HL-60/S4 treated with retinoic acid at 250 ng/mL for 4 days and 3 days (cell line): ENCODE measurements around the gene C4A.
"Not testable (repeated sequence)": the region's sequence is repeated elsewhere in the genome, so short reads cannot be mapped to it uniquely, and the experiment has no call there.

Experiments
- in situ Hi-C: fragments of 300-500 bp; cut with MboI; formaldehyde crosslinking; loops from 2 replicates; pipeline ENCODE4 v1.7.0; 2022; ENCODE audit warnings: low sequenced_read_pairs

The C4A gene

GRCh38 chr6:31958741-31959739, 22.8 kb upstream of the C4A start, which contains the start of the genes NELFE and SKIC2:
TSS of gene NELFE (minus strand) at chr6:31958971. CDS start at chr6:31958446, 525 bp downstream.
TSS of gene SKIC2 (plus strand) at chr6:31959175. CDS start at chr6:31959193, 18 bp downstream.
- in situ Hi-C loops, result no loop called here

- in situ Hi-C loops, result no loop called here
These were observed 20.2 kb upstream of the C4A start for GRCh38 chr6:31961616-31962015.

GRCh38 chr6:31963921-31964320, 17.9 kb upstream of the C4A start:
- in situ Hi-C loops, result no loop called here

- in situ Hi-C loops, result no loop called here
These were observed 16.2 kb upstream of the C4A start for GRCh38 chr6:31965700-31966099.

GRCh38 chr6:31966506-31966905, 15.4 kb upstream of the C4A start:
- in situ Hi-C loops, result no loop called here

- in situ Hi-C loops, result no loop called here
These were observed 14.6 kb upstream of the C4A start for GRCh38 chr6:31966997-31967925.

GRCh38 chr6:31967926-31968320, 13.9 kb upstream of the C4A start:
- in situ Hi-C loops, result no loop called here

GRCh38 chr6:31968326-31968725, 13.5 kb upstream of the C4A start:
- in situ Hi-C loops, result no loop called here

GRCh38 chr6:31968791-31969711, 12.8 kb upstream of the C4A start:
- in situ Hi-C loops, result no loop called here

GRCh38 chr6:31969712-31970603, 11.9 kb upstream of the C4A start:
- in situ Hi-C loops, result no loop called here

GRCh38 chr6:31970604-31971271, 11.1 kb upstream of the C4A start:
- in situ Hi-C loops, result no loop called here

- in situ Hi-C loops, result no loop called here
These were observed 10.4 kb upstream of the C4A start for GRCh38 chr6:31971279-31971992.

- in situ Hi-C loops, result no loop called here
These were observed 9.7 kb upstream of the C4A start, which contains the start of gene DXO for GRCh38 chr6:31971993-31972708. TSS of gene DXO (minus strand) at chr6:31972138. CDS start at chr6:31971675, 463 bp downstream.

GRCh38 chr6:31972709-31973350, 9.0 kb upstream of the C4A start:
- in situ Hi-C loops, result no loop called here

- in situ Hi-C loops, result not testable (repeated sequence)
These were observed 5.8 kb upstream of the C4A start for GRCh38 chr6:31976065-31976464.

- in situ Hi-C loops, result no loop called here
These were observed 3.9 kb upstream of the C4A start for GRCh38 chr6:31977816-31978431.
